ENCODE measurements around the gene PEX5L.

DNA sequence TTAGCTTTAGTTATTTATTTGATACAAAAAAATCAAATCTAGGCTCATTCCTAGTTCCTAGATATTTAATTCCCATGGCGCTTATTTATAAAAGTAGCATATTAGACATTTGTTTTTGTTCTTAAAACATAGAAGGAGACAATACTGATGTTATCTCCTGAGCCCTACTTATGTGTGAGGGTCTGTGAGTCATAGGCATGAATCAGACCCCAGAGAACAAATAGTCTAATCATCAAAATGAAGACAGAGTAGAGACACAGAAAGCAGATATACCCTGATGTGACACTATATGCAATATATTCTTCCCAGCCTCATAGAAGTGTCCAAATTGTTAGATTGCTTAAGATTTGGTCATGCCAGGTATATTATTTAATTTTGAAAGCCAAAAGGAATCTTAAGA is 44.9 kb downstream of the PEX5L start:
- TF ChIP-seq, protein P1, sequence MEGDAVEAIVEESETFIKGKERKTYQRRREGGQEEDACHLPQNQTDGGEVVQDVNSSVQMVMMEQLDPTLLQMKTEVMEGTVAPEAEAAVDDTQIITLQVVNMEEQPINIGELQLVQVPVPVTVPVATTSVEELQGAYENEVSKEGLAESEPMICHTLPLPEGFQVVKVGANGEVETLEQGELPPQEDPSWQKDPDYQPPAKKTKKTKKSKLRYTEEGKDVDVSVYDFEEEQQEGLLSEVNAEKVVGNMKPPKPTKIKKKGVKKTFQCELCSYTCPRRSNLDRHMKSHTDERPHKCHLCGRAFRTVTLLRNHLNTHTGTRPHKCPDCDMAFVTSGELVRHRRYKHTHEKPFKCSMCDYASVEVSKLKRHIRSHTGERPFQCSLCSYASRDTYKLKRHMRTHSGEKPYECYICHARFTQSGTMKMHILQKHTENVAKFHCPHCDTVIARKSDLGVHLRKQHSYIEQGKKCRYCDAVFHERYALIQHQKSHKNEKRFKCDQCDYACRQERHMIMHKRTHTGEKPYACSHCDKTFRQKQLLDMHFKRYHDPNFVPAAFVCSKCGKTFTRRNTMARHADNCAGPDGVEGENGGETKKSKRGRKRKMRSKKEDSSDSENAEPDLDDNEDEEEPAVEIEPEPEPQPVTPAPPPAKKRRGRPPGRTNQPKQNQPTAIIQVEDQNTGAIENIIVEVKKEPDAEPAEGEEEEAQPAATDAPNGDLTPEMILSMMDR (IDR thresholded peaks at IDR 0.05; ENCODE audit: low read depth, low read length): no peak
- TF ChIP-seq EZH2phosphoT487 (IDR thresholded peaks at IDR 0.05; ENCODE audit: low read depth): no peak

Measured in OCI-LY3 (cell line).